Testis (tissue), 3 donors: ENCODE measurements around the gene KIF9. TPM values are rescaled to one million over a fixed set of nuclear protein-coding genes. Genes with fewer than 3 reads are reported as not detected.

Source experiments
- DNase-seq: peaks from one replicate; pipeline ENCODE4 v3.0.0-alpha.2; 2019
- H3K27ac ChIP-seq, 2 donors: fragments of 200-600 bp; sonication (generic); one replicate each; pipeline ENCODE4 v1.5.1; 2019
- H3K27me3 ChIP-seq: fragments of 200-600 bp; sonication (generic); one replicate; pipeline ENCODE4 v1.5.1; 2019
- H3K36me3 ChIP-seq: fragments of 200-600 bp; sonication (generic); one replicate; pipeline ENCODE4 v1.5.1; 2017; ENCODE audit warnings: low read depth; ENCODE audit errors: missing control alignments
- H3K4me1 ChIP-seq: fragments of 200-600 bp; sonication (generic); one replicate; pipeline ENCODE4 v1.5.1; 2019
- H3K4me3 ChIP-seq, 2 donors: fragments of 200-600 bp; sonication (generic); one replicate each; pipeline ENCODE4 v1.5.1; 2017 to 2019
- H3K9me3 ChIP-seq: fragments of 200-600 bp; sonication (generic); one replicate; pipeline ENCODE4 v1.5.1; 2017
- POLR2A ChIP-seq: fragments of 450-650 bp; IDR thresholded peaks from one replicate; pipeline ENCODE4 v1.6.1; 2017; ENCODE audit warnings: antibody characterized with exemption, mild to moderate bottlenecking, moderate library complexity
- WGBS, 2 donors: methylation state at CpG; one replicate each; pipeline ENCODE4 v1.1.5; 2018; 5-methylcytosine and 5-hydroxymethylcytosine counted together
- intact Hi-C: fragments of 100-400 bp; cut with DNase I; formaldehyde crosslinking; loops from one replicate; pipeline ENCODE4 v1.15.1; 2023; ENCODE audit warnings: low total_unique reads
- polyA plus RNA-seq: library from polyadenylated mRNA; stranded (reverse); fragments of 350-450 nt; fragmentation: Illumina TruSeq; extraction: RNeasy Lipid Tissue Mini Kit (QIAGEN cat#74804); gene quantifications from one replicate; pipeline ENCODE4 v1.2.3, GENCODE V29; 2014; ENCODE audit warnings: low read depth, low replicate concordance; ENCODE audit not compliant: insufficient read depth
- total RNA-seq, 2 donors: library from RNA; depleted of rRNA; stranded (reverse); fragments of >200 nt; gene quantifications; one replicate each; pipeline ENCODE4 v1.2.3, GENCODE V29; 2016
- TF ChIP-seq, protein P1 (sequence below), 3 experiments: fragments of 450-650 bp in 2 of 3; fragments of 200-600 bp in 1 of 3; sonication (generic) in 1 of 3; IDR thresholded peaks; one replicate each; pipeline ENCODE4 v1.5.1; 2016 to 2019; ENCODE audit warnings: antibody characterized with exemption in 3 of 3, mild to moderate bottlenecking in 2 of 3, moderate library complexity in 1 of 3

The KIF9 gene
- total and polyA plus RNA-seq, 3 donors from 2014 or later: 37.2 to 115 (median 53.0) TPM

DNA sequence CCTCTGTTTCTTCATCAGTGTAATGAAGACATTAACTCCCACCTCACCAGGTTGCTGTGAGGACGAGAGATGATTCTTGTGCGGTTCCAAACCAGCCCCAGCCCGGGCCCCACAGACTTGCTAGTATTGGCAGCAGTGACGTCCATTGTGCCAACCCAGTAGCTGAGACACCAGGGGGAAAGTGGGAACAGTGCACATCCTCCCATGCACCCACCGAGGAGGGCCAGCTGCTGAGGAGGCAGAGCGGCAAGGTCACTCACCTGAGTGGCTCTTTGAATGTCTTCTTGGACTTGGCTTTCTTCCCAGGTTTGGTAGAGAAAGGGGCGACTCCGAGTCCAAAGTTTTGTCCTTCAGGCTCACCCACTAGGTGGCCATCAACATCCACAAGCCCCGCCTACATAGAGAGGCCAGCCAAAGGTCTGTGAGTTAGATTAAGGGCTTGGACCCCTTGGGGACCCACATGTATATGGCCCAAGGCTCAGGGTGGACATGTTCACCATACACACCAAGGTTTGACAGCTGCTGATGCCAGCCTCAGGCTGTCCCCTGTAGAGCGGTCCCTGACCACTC lies 38.0 kb downstream of the KIF9 start:
- Histone ChIP-seq H3K27ac (no peak overlapping the region), H3K4me3 (no peak overlapping the region), H3K36me3 (no peaks in the 10 kb centered on the region), H3K4me1 (no peaks in the 10 kb centered on the region), H3K9me3 (no peaks in the 10 kb centered on the region), H3K27me3 (no peaks in the 10 kb centered on the region)
- WGBS, 2 donors: 84 to 92% methylated on average over 7 to 10 of the region's 10 CpGs
- DNase-seq: no peak
- TF ChIP-seq POLR2A: no peak
- TF ChIP-seq, protein P1, sequence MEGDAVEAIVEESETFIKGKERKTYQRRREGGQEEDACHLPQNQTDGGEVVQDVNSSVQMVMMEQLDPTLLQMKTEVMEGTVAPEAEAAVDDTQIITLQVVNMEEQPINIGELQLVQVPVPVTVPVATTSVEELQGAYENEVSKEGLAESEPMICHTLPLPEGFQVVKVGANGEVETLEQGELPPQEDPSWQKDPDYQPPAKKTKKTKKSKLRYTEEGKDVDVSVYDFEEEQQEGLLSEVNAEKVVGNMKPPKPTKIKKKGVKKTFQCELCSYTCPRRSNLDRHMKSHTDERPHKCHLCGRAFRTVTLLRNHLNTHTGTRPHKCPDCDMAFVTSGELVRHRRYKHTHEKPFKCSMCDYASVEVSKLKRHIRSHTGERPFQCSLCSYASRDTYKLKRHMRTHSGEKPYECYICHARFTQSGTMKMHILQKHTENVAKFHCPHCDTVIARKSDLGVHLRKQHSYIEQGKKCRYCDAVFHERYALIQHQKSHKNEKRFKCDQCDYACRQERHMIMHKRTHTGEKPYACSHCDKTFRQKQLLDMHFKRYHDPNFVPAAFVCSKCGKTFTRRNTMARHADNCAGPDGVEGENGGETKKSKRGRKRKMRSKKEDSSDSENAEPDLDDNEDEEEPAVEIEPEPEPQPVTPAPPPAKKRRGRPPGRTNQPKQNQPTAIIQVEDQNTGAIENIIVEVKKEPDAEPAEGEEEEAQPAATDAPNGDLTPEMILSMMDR (IDR thresholded peaks at IDR 0.05): no peak
- intact Hi-C loops: no loop called here

DNA sequence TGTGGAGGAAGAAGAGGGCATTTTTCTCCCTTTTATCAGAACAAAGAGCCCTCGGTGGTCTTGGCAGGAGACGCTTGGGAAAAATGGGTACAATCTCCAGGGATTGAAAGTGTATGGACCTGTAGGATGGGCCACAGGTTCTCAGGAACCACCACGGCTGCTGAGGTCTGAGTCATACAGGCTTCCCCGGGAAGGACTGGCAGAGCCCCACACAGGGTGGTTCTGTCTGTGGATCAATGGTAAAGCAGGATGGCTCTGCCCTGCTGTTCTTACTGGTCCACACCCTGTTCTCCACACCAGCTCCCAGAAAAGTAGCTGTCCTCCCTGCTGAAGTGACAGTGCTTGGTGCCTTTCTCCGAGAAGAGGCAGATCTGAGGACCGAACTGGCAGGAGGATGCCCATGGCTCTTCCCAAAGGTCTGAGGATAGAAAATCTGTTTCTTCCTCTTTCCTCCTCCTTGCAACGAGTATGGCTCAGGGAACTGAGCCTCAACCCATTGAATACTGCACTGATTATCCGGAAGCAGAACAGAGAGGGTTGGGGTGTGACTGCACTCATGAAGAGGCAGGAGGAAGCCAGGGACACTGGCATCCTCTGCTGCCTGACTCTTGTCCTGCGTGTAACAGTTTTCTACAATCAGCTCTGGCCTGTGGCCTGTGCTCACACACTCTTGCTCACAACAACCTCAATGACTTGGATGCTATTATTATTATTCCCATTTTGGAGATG lies 39.0 kb downstream of the KIF9 start:
- Histone ChIP-seq H3K36me3 (no peaks in the 10 kb centered on the region), H3K9me3 (no peaks in the 10 kb centered on the region), H3K27me3 (no peaks in the 10 kb centered on the region), H3K4me1 (no peaks in the 10 kb centered on the region), H3K4me3 (no peak overlapping the region), H3K27ac (no peak overlapping the region)
- intact Hi-C loops: no loop called here
- DNase-seq: no peak
- WGBS, 2 donors: 88 to 91% methylated on average over 8 to 9 of the region's 9 CpGs
- TF ChIP-seq, protein P1 (IDR thresholded peaks at IDR 0.05): no peak
- no peak for TF ChIP-seq POLR2A

DNA sequence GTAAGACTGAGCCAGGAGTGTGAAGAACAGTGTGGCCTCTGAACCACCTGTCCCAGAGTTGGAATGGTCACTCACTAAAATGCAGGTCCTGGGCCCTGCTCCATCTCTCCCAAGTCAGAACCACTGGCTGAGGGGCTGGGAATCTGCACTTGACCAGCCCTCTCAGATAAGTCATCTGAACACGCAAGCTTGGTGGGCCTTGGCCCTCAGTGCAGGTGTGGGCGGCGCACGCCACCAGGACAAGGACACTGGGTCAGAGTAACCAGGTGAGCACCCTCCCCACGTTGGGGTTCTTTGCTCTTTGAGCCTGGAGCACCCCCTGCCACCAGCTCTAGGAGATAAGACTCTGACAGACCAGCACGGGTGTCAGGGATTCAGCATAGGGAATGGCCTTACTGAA lies 42.7 kb downstream of the KIF9 start:
- H3K27me3 ChIP-seq: no peaks in the 10 kb centered on the region
- H3K27ac ChIP-seq: no peak overlapping the region
- no peaks in the 10 kb centered on the region for H3K36me3 ChIP-seq
- H3K4me3 ChIP-seq: no peak overlapping the region
- intact Hi-C loops: no loop called here
- no peak for TF ChIP-seq POLR2A
- TF ChIP-seq, protein P1 (IDR thresholded peaks at IDR 0.05): no peak
- no peak for DNase-seq
- WGBS, 2 donors: 91 to 100% methylated on average over 6 of the region's 6 CpGs
- no peaks in the 10 kb centered on the region for H3K9me3 ChIP-seq
- no peaks in the 10 kb centered on the region for H3K4me1 ChIP-seq

DNA sequence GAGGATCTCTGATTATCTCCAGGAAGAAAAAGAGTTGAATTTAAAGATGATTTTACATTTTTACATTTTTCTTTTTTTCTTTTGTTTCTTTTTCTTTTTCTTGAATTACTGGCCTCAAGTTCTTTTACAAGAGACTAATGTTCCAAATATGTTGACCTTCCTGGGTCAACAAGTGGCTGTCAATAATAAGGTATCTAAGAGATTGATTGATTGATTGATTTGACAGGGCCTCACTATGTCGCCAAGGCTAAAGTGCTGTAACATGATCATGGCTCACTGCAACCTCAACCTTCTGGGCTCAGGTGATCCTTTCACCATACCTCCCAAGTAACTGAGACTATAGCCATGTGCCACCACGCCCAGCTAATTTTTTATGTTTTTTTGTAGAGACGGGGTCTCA lies 44.6 kb downstream of the KIF9 start:
- intact Hi-C loops: no loop called here
- Histone ChIP-seq H3K27ac (no peak overlapping the region), H3K4me1 (no peaks in the 10 kb centered on the region), H3K36me3 (no peaks in the 10 kb centered on the region), H3K27me3 (no peaks in the 10 kb centered on the region), H3K9me3 (no peaks in the 10 kb centered on the region), H3K4me3 (no peak overlapping the region)
- DNase-seq: no peak
- 96 to 98% methylated on average over 3 of the region's 3 CpGs for WGBS, 2 donors
- no peak for TF ChIP-seq POLR2A

DNA sequence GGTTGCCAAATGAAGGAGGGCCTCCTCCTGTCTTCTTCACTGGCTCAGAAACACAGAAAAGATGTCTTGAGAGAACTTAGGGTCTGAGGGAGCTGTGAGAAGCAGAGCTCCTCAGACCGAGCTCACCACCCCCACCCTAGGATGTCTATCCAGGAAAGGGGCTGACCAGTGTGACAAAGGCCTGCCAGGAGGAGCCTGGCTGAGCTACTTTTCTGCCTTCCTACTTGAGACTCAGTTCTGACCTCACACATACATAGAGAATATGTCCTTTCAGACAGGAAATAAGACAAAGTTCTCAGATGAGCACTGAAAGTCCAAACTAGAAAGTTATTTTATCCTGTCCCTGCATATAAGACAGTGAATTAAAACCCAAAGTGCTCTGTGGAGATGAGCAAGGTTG lies 54.5 kb downstream of the KIF9 start:
- WGBS, 2 donors: 40 to 46% methylated on average over 1 of the region's 1 CpG
- no peaks in the 10 kb centered on the region for H3K36me3 ChIP-seq
- no peak overlapping the region for H3K27ac ChIP-seq
- H3K9me3 ChIP-seq: no peaks in the 10 kb centered on the region
- no peak overlapping the region for H3K4me3 ChIP-seq
- H3K4me1 ChIP-seq: peaks cover 5% of the 10 kb centered on the region
- TF ChIP-seq, protein P1 (IDR thresholded peaks at IDR 0.05): no peak
- TF ChIP-seq POLR2A: no peak
- no peak for DNase-seq
- intact Hi-C loops: no loop called here
- no peaks in the 10 kb centered on the region for H3K27me3 ChIP-seq
